WI38 (cell line): ENCODE data around the gene DYNLT3.

Experiments
- H3K4me3 ChIP-seq: 2 replicates; pipeline ENCODE4 v1.5.1; 2011; ENCODE audit warnings: low read depth, mild to moderate bottlenecking, control low read depth, low read length
- TF ChIP-seq, protein P1 (sequence below): IDR thresholded peaks from 2 replicates; pipeline ENCODE4 v1.5.1; 2012; ENCODE audit warnings: low read depth, mild to moderate bottlenecking, control low read depth, low read length

DYNLT3 gene

DNA sequence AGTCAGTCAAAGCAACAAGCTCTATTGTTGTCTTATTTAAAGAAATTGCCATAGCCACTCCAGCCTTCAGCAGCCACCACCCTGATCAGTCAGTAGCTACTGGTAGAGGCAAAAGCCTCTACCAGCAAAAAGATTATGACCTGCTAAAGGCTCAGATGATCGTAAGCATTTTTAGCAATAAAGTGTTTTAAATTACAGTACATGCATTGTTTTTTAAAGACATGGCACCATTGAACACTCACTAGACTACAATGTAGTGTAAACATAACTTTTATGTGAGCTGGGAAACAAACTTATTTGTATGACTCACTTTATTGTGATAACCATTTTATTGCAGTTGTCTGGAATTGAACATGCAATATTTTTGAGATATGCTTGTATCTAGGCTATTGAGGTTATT lies 32.3 kb upstream of the DYNLT3 start:
- no peak overlapping the region for H3K4me3 ChIP-seq
- TF ChIP-seq, protein P1, sequence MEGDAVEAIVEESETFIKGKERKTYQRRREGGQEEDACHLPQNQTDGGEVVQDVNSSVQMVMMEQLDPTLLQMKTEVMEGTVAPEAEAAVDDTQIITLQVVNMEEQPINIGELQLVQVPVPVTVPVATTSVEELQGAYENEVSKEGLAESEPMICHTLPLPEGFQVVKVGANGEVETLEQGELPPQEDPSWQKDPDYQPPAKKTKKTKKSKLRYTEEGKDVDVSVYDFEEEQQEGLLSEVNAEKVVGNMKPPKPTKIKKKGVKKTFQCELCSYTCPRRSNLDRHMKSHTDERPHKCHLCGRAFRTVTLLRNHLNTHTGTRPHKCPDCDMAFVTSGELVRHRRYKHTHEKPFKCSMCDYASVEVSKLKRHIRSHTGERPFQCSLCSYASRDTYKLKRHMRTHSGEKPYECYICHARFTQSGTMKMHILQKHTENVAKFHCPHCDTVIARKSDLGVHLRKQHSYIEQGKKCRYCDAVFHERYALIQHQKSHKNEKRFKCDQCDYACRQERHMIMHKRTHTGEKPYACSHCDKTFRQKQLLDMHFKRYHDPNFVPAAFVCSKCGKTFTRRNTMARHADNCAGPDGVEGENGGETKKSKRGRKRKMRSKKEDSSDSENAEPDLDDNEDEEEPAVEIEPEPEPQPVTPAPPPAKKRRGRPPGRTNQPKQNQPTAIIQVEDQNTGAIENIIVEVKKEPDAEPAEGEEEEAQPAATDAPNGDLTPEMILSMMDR = no peak

DNA sequence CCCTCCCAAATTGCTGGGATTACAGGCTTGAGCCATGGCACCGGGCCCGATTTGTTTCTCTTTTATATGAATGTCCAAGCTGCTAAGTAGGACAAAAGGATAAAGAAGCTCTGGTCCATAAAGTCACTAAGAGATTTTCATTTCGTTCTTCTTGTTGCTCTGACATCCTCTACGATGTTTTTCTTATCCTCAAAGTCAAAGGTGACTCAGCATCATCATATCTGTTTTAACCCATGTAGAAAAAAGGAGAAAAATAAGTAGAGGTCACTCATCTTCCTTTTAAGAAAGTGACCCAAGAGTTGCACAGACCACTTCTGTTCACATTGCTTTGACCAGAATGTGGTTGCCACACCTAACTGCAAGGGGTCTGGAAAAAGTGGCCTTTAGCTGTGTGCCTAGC lies 29.3 kb upstream of the DYNLT3 start:
- TF ChIP-seq, protein P1 = no peak
- no peak overlapping the region for H3K4me3 ChIP-seq

DNA sequence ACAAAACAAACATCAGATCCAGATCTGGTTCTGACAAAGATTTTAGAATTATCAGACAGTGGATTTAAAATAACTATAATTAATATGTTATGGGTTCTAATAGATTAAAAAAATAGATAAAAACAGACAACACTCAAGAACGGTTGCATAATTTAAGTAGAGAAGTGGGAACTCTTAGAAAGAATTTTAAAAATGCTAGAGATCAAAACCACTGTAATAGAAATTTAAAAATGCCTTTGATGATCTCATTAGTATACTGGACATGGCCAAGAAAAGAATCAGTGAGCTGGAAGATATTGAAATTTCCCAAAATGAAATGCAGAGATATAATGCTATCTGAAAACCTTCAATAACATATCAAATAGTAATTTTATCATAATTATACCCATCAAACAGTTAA lies 28.3 kb upstream of the DYNLT3 start:
- TF ChIP-seq, protein P1 = no peak
- no peak overlapping the region for H3K4me3 ChIP-seq

DNA sequence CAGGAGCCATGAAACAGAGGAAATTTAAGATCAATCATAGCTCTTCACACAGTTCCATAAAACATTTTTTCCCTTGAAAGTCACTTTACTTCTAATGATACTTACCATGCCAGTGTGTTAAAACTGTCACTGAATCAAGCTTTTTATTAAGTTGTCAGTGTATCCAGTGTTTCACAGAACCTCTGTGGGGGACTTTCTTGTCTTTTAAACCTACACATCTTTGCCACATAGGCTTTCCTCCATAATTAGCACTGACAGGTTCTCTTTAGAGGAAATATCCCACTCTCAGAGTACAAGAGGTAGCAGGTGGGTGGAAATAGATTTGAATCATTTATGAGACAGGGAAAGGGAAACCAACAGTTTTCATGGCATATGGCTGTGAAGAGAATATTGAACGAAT lies 25.8 kb upstream of the DYNLT3 start:
- TF ChIP-seq, protein P1 = no peak
- no peak overlapping the region for H3K4me3 ChIP-seq

DNA sequence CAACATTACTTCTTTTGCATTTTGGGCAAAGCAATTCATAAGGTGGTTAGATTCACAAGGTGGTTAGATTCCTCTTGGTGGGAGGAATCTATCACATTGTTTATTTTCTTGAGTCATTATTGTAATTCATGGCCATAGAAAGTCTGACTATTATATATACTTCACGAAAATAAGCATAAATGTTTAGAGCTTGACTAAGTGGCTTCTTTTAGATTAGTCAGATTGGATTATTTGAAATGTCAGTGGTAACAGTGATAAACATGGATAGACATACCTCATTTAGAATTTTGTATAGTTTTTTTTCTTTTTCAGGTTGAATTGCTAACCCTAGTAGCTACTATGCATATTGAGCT lies 24.9 kb upstream of the DYNLT3 start:
- TF ChIP-seq, protein P1 = no peak
- H3K4me3 ChIP-seq = no peak overlapping the region

DNA sequence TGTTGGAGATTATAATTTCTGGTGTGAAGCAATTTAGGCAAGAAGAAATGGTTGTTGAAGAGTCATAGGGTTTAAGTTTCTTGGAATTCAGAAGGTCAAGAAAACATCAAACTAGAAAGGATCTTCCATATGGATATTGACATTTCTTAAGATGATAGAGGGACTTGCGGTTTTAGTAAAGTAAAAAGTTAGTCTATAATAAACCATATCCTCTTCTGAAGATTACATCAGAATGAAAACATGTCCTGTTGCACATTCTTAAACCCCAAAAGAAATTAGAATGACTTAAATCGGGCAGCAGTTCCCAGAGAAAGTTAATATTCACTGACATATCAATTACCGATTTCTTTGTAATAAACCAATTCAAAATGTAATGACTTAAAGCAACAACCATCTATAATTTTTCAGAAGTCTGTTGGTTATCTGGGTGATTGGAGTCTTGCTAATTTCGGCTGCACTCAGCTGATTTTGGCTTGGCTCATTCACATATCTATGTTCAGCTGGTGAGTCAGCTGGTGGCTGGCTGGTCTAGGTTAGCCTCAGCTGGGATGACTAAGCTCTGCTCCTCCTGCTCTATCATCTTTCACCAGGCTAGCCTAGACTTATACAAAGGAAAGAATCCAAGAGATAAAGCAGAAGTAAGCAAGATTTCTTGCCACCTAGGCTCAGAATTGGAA lies 24.4 kb upstream of the DYNLT3 start:
- TF ChIP-seq, protein P1 = no peak
- H3K4me3 ChIP-seq = no peak overlapping the region

DNA sequence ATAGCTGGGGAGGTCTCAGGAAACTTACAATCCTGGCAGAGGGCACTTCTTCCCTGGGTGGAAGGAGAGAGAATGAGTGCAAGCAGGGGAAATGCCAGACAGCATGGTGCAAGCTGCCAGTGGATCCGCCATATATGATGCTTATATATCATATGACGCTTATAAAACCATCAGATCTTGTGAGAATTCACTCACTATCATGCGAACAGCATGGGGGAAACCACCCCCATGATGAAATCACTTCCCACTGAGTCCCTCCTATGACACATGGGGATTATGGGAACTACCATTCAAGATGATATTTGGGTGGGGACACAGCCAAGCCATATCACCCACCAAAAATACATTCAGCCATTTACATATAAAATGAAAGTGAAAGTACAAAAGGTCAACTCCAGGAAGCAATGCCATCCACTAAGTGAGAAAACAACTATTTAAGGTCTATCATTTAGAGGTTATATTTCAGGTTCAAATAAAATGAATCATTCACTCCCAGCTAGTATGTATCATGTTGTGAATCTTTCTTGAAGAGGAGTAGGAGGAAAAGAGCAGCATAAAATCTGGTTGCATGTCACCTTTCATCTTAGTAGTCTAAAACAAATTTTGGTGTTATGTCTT lies 20.3 kb upstream of the DYNLT3 start:
- no peak overlapping the region for H3K4me3 ChIP-seq
- TF ChIP-seq, protein P1 = no peak
